GM23338 (cell line): ENCODE measurements around the gene CASR. TPM values are rescaled to one million over a fixed set of nuclear protein-coding genes. Genes with fewer than 3 reads are reported as not detected.

Source experiments
- ATAC-seq: fragments of 200-7000 bp; cut with Tn5 transposase; 3 replicates; pipeline ENCODE4 v1.9.1; 2020
- DNase-seq: peaks from one replicate; pipeline ENCODE4 v3.0.0-alpha.2; 2015; ENCODE audit warnings: low spot score
- H2AFZ ChIP-seq: fragments of 200-600 bp; sonication (generic); 2 replicates; pipeline ENCODE4 v1.8.0; 2016; ENCODE audit warnings: antibody characterized with exemption, mild to moderate bottlenecking, moderate library complexity
- H3F3A ChIP-seq: fragments of 200-600 bp; sonication (generic); replicated peaks from 2 replicates; pipeline ENCODE4 v1.8.0; 2017; ENCODE audit warnings: antibody characterized with exemption, mixed run types, low read depth
- H3K27ac ChIP-seq: fragments of 200-600 bp; sonication (generic); 2 replicates; pipeline ENCODE4 v1.6.1; 2016; ENCODE audit warnings: low read depth
- H3K27me3 ChIP-seq: fragments of 200-600 bp; sonication (generic); 2 replicates; pipeline ENCODE4 v1.8.0; 2016; ENCODE audit warnings: mild to moderate bottlenecking, mixed run types, moderate library complexity; ENCODE audit not compliant: insufficient read depth
- H3K36me3 ChIP-seq: fragments of 200-600 bp; sonication (generic); 2 replicates; pipeline ENCODE4 v1.8.0; 2016; ENCODE audit warnings: mild to moderate bottlenecking; ENCODE audit not compliant: insufficient read depth
- H3K4me1 ChIP-seq: fragments of 200-600 bp; sonication (generic); 2 replicates; pipeline ENCODE4 v1.8.0; 2016; ENCODE audit warnings: mild to moderate bottlenecking, moderate library complexity; ENCODE audit not compliant: insufficient read depth
- H3K4me2 ChIP-seq: fragments of 200-600 bp; sonication (generic); 2 replicates; pipeline ENCODE4 v1.7.1; 2017; ENCODE audit warnings: mixed run types
- H3K4me3 ChIP-seq: fragments of 200-600 bp; sonication (generic); 2 replicates; pipeline ENCODE4 v1.6.1; 2016; ENCODE audit warnings: mixed run types
- H3K79me2 ChIP-seq: fragments of 200-600 bp; sonication (generic); replicated peaks from 2 replicates; pipeline ENCODE4 v1.8.0; 2017; ENCODE audit warnings: mild to moderate bottlenecking; ENCODE audit not compliant: insufficient read depth
- H3K9me2 ChIP-seq: fragments of 200-600 bp; sonication (generic); 2 replicates; pipeline ENCODE4 v1.8.0; 2017; ENCODE audit not compliant: insufficient read depth
- H4K20me1 ChIP-seq: fragments of 200-600 bp; sonication (generic); replicated peaks from 2 replicates; pipeline ENCODE4 v1.8.0; 2017; ENCODE audit warnings: mild to moderate bottlenecking; ENCODE audit not compliant: insufficient read depth
- H3K27ac Mint-ChIP-seq: 2 replicates; pipeline ENCODE4 v1.8.0; 2020; ENCODE audit warnings: inconsistent platforms, mild to moderate bottlenecking, moderate library complexity, mixed read lengths
- H3K27me3 Mint-ChIP-seq: 3 replicates; pipeline ENCODE4 v1.8.0; 2022; ENCODE audit warnings: low read depth, mild to moderate bottlenecking, moderate library complexity, mixed read lengths, inconsistent platforms; ENCODE audit not compliant: insufficient read depth, poor library complexity
- H3K36me3 Mint-ChIP-seq: 3 replicates; pipeline ENCODE4 v1.8.0; 2021; ENCODE audit warnings: low read depth, mild to moderate bottlenecking, inconsistent platforms, moderate library complexity, mixed read lengths
- H3K4me1 Mint-ChIP-seq: 3 replicates; pipeline ENCODE4 v1.8.0; 2020; ENCODE audit warnings: mild to moderate bottlenecking, inconsistent platforms, mixed read lengths
- H3K4me3 Mint-ChIP-seq: 3 replicates; pipeline ENCODE4 v1.8.0; 2021; ENCODE audit warnings: moderate library complexity, mild to moderate bottlenecking, inconsistent platforms, mixed read lengths
- H3K9me3 Mint-ChIP-seq: 3 replicates; pipeline ENCODE4 v1.8.0; 2020; ENCODE audit warnings: moderate library complexity, mild to moderate bottlenecking, inconsistent platforms, mixed read lengths
- CREB1 ChIP-seq: fragments of 250-450 bp; sonication (Bioruptor Pico); IDR thresholded peaks from 2 replicates; pipeline ENCODE4 v1.5.0; 2020; ENCODE audit warnings: low read depth, mild to moderate bottlenecking, moderate library complexity
- CTCF ChIP-seq, 2 experiments: fragments of 200-600 bp in 1 of 2; sonication (generic) in 1 of 2; conservative IDR thresholded peaks; 2 replicates each; pipeline versions ENCODE4 v1.5.1 to v1.6.1; 2016 to 2017; ENCODE audit warnings: antibody characterized with exemption in 2 of 2, low read depth in 2 of 2, mild to moderate bottlenecking in 2 of 2, moderate library complexity in 1 of 2
- EZH2 ChIP-seq: fragments of 200-600 bp; sonication (generic); IDR thresholded peaks from one replicate; pipeline ENCODE4 v1.8.0; 2017; ENCODE audit warnings: antibody characterized with exemption, mild to moderate bottlenecking, low read depth; ENCODE audit not compliant: unreplicated experiment
- EZH2phosphoT487 ChIP-seq: fragments of 200-600 bp; sonication (generic); IDR thresholded peaks from one replicate; pipeline ENCODE4 v1.8.1; 2018; ENCODE audit warnings: antibody characterized with exemption; ENCODE audit not compliant: unreplicated experiment
- JUNB ChIP-seq: IDR thresholded peaks from one replicate; pipeline ENCODE4 v1.6.1; 2016; ENCODE audit warnings: antibody characterized with exemption; ENCODE audit not compliant: unreplicated experiment
- NANOG ChIP-seq: IDR thresholded peaks from 2 replicates; pipeline ENCODE4 v1.6.1; 2016; ENCODE audit warnings: antibody characterized with exemption, borderline replicate concordance
- POLR2AphosphoS5 ChIP-seq: IDR thresholded peaks from 2 replicates; pipeline ENCODE4 v1.6.1; 2016; ENCODE audit warnings: antibody characterized with exemption, low read depth
- REST ChIP-seq: IDR thresholded peaks from one replicate; pipeline ENCODE4 v1.6.1; 2018; ENCODE audit warnings: antibody characterized with exemption; ENCODE audit not compliant: unreplicated experiment
- STAT1 ChIP-seq: IDR thresholded peaks from one replicate; pipeline ENCODE4 v1.6.1; 2016; ENCODE audit warnings: antibody characterized with exemption; ENCODE audit not compliant: unreplicated experiment
- ZNF114 ChIP-seq: fragments of 250-450 bp; sonication (Bioruptor Pico); IDR thresholded peaks from 2 replicates; pipeline ENCODE4 v1.5.0; 2020; ENCODE audit warnings: mild to moderate bottlenecking, moderate library complexity
- ZNF331 ChIP-seq: fragments of 250-450 bp; sonication (Bioruptor Pico); IDR thresholded peaks from 2 replicates; pipeline ENCODE4 v1.5.0; 2020; ENCODE audit warnings: low read depth, mild to moderate bottlenecking, moderate library complexity
- polyA plus RNA-seq: library from polyadenylated mRNA; unstranded; fragments of >200 nt; fragmentation: Nextera tagmentation; extraction: Ambion mirVana; gene quantifications from 2 replicates; pipeline ENCODE4 v1.2.1, GENCODE V29; 2016
- total RNA-seq: library from RNA; depleted of rRNA; stranded (reverse); fragments of >200 nt; shearing (Covaris generic); gene quantifications from 2 replicates; pipeline ENCODE4 v1.2.3, GENCODE V29; 2014
- TF ChIP-seq, protein P1 (sequence below): fragments of 250-450 bp; sonication (Bioruptor Pico); IDR thresholded peaks from 2 replicates; pipeline ENCODE4 v1.5.0; 2020; ENCODE audit warnings: mild to moderate bottlenecking, moderate library complexity
- TF ChIP-seq, protein P2 (sequence below): IDR thresholded peaks from 2 replicates; pipeline ENCODE4 v1.6.1; 2016; ENCODE audit warnings: antibody characterized with exemption

CASR gene
- total and polyA plus RNA-seq, 2 experiments from 2014 or later = 0.08 to 0.56 TPM

GRCh38 chr3:122168044-122168443, 15.4 kb upstream of the CASR start:
- no peak overlapping the region for H3K27ac ChIP-seq
- no peaks in the 10 kb centered on the region for H3F3A ChIP-seq
- H3K4me2 ChIP-seq = no peak overlapping the region
- no peaks in the 10 kb centered on the region for H3K4me1 Mint-ChIP-seq
- no peaks in the 10 kb centered on the region for H4K20me1 ChIP-seq
- H3K79me2 ChIP-seq = no peaks in the 10 kb centered on the region
- peaks cover 21% of the 10 kb centered on the region; the same call in 2 of the 3 replicates for H3K9me3 Mint-ChIP-seq
- ATAC-seq (no peak), DNase-seq (no peak)
- TF ChIP-seq CREB1 (no peak), EZH2 (no peak), NANOG (no peak), ZNF114 (CRISPR knock-in tag) (no peak), STAT1 (no peak), REST (no peak), POLR2AphosphoS5 (no peak), JUNB (no peak), EZH2phosphoT487 (no peak), ZNF331 (CRISPR knock-in tag) (no peak), CTCF (conservative IDR thresholded peaks at IDR 0.05; ENCODE audit: low read depth in 2 of 2) (no peak)
- TF ChIP-seq, protein P1, sequence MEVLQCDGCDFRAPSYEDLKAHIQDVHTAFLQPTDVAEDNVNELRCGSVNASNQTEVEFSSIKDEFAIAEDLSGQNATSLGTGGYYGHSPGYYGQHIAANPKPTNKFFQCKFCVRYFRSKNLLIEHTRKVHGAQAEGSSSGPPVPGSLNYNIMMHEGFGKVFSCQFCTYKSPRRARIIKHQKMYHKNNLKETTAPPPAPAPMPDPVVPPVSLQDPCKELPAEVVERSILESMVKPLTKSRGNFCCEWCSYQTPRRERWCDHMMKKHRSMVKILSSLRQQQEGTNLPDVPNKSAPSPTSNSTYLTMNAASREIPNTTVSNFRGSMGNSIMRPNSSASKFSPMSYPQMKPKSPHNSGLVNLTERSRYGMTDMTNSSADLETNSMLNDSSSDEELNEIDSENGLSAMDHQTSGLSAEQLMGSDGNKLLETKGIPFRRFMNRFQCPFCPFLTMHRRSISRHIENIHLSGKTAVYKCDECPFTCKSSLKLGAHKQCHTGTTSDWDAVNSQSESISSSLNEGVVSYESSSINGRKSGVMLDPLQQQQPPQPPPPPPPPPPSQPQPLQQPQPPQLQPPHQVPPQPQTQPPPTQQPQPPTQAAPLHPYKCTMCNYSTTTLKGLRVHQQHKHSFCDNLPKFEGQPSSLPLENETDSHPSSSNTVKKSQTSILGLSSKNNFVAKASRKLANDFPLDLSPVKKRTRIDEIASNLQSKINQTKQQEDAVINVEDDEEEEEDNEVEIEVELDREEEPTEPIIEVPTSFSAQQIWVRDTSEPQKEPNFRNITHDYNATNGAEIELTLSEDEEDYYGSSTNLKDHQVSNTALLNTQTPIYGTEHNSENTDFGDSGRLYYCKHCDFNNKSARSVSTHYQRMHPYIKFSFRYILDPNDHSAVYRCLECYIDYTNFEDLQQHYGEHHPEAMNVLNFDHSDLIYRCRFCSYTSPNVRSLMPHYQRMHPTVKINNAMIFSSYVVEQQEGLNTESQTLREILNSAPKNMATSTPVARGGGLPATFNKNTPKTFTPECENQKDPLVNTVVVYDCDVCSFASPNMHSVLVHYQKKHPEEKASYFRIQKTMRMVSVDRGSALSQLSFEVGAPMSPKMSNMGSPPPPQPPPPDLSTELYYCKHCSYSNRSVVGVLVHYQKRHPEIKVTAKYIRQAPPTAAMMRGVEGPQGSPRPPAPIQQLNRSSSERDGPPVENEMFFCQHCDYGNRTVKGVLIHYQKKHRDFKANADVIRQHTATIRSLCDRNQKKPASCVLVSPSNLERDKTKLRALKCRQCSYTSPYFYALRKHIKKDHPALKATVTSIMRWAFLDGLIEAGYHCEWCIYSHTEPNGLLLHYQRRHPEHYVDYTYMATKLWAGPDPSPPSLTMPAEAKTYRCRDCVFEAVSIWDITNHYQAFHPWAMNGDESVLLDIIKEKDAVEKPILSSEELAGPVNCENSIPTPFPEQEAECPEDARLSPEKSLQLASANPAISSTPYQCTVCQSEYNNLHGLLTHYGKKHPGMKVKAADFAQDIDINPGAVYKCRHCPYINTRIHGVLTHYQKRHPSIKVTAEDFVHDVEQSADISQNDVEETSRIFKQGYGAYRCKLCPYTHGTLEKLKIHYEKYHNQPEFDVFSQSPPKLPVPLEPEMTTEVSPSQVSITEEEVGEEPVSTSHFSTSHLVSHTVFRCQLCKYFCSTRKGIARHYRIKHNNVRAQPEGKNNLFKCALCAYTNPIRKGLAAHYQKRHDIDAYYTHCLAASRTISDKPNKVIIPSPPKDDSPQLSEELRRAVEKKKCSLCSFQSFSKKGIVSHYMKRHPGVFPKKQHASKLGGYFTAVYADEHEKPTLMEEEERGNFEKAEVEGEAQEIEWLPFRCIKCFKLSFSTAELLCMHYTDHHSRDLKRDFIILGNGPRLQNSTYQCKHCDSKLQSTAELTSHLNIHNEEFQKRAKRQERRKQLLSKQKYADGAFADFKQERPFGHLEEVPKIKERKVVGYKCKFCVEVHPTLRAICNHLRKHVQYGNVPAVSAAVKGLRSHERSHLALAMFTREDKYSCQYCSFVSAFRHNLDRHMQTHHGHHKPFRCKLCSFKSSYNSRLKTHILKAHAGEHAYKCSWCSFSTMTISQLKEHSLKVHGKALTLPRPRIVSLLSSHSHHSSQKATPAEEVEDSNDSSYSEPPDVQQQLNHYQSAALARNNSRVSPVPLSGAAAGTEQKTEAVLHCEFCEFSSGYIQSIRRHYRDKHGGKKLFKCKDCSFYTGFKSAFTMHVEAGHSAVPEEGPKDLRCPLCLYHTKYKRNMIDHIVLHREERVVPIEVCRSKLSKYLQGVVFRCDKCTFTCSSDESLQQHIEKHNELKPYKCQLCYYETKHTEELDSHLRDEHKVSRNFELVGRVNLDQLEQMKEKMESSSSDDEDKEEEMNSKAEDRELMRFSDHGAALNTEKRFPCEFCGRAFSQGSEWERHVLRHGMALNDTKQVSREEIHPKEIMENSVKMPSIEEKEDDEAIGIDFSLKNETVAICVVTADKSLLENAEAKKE = no peak
- TF ChIP-seq, protein P2, sequence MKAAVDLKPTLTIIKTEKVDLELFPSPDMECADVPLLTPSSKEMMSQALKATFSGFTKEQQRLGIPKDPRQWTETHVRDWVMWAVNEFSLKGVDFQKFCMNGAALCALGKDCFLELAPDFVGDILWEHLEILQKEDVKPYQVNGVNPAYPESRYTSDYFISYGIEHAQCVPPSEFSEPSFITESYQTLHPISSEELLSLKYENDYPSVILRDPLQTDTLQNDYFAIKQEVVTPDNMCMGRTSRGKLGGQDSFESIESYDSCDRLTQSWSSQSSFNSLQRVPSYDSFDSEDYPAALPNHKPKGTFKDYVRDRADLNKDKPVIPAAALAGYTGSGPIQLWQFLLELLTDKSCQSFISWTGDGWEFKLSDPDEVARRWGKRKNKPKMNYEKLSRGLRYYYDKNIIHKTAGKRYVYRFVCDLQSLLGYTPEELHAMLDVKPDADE = no peak
- no peaks in the 10 kb centered on the region; the same call in 1 of the 2 replicates for H3K9me2 ChIP-seq
- H3K27me3 Mint-ChIP-seq = no peaks in the 10 kb centered on the region
- H2AFZ ChIP-seq = no peak overlapping the region
- H3K27me3 ChIP-seq = no peaks in the 10 kb centered on the region
- H3K4me3 ChIP-seq = no peak overlapping the region
- H3K36me3 ChIP-seq = no peaks in the 10 kb centered on the region
- H3K4me1 ChIP-seq = no peaks in the 10 kb centered on the region
- no peak overlapping the region for H3K27ac Mint-ChIP-seq
- peaks cover 3% of the 10 kb centered on the region; the same call in 1 of the 3 replicates for H3K36me3 Mint-ChIP-seq
- no peak overlapping the region for H3K4me3 Mint-ChIP-seq
